ENCODE measurements around the gene HOXC10. TPM values are rescaled to one million over a fixed set of nuclear protein-coding genes. Genes with fewer than 3 reads are reported as not detected.

Gene HOXC10
- total RNA-seq, 1 donor from 2014 or later: not detected

DNA sequence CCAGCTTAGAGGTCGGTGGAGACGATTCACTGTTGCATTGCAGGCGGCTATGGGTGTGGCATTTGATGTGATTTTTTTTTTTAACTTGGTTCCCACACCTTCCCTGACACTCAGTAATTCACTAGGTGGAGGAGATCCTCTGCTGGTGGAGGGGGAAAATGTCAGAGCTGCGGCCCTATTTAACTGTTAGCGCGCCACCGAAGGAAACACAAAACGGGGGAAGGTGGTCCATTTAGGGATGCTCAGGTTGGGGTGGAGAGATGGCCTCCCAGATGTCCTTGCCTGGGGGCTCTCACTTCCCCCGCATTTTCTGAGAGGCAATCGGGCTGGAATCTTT lies 34.5 kb upstream of the HOXC10 start:
- intact Hi-C loops (cut with micrococcal nuclease): loop anchor here (5.0 kb wide), 1 partner anchor 37 kb away; the partner anchor contains the start of gene HOXC10

DNA sequence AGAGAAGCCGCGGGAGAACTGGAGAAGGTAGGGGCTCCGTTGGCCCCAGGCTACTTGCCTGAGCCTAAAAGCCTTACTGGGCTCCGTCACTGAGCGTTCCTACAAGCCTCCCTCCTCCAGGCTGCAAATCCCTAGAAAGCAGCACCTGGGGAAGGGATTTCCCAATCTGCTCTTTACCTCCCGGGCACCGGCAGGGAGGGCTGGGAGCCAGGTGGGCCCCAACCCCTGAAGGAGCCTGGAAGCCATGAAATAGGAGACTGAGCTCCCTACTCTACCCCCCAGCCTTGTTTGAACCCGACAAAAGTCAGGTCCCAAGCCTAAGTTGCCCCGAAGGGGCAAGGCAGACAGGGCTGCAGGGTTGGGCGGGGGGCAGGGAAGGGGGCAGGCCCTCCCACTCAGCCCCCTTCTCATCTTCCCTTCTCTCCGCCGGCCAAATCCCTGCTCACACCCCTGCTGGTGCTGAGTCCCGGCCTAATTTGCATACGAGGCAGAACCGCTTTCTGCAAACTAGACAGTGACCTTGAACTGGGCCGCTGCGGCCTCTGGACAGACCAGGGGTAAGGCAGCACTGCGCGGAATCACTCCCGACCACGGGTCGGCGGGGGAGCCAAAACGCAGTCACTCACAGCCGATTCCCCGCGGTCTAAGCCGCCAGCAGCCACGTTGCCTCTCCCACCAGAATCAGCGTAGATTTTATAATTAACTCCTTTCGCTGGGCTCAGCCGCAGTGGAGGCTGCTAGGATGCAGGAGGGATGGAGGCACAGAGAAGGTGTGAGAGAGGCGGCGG lies 34.0 kb upstream of the HOXC10 start:
- intact Hi-C loops (cut with micrococcal nuclease): loop anchor here (5.0 kb wide), 1 partner anchor 36 kb away; the partner anchor contains the start of gene HOXC10

DNA sequence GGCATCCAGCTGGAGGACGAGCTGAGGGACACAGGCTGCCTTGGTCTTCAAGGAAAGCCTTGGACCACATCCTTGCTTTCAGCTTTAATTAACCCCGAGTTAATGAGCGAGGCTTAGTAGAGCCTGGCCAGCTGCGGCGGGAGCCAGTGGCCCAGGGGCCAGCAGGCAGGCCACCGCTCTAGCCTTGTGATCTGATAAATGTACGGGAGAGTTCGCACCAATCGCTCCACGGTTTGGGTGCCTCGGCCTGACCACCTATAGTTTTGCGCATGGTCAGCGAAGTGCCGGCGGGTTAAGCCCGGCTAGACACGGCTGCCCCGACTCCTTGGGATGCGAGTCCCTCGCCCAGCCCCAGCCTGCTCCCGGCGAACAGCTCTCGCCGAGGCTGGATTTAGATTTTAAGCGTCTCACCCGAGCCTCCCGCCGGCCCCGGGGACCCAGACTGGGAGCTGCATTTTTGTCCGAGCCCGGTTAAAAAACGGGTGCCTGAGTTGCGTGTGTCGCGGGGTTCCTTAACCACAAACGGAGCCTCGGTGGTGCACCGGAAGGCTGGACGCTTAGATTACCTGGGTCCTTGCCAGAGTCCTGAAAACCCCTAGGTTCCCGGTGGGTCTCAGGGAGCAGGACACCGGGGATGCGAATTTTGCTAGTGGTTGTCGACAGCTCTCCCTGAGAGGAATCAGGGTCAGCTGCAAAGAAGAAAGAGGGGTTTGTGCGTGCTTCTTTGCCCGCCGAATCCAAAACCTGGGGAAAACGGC lies 33.2 kb upstream of the HOXC10 start:
- intact Hi-C loops (cut with micrococcal nuclease): loop anchor here (5.0 kb wide), 1 partner anchor 36 kb away; the partner anchor contains the start of gene HOXC10

DNA sequence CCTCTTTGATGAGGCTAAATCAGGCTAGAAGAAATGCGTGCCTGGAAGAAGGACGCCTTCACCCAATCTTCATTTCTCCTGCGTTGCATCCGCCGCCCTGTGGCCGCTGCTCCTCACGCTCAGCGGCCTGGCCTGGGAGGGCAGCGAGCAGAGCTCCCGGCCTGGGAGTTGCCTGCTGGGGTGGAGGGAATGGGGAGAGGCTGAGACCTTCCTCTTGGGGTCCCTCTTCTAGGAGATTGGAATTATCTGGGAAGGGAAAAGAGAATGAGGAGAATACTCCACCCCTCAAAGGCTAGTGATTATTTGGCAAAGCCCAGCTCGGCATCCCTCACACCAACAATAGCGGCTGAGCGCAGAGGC lies 32.6 kb upstream of the HOXC10 start:
- intact Hi-C loops (cut with micrococcal nuclease): loop anchor here (5.0 kb wide), 1 partner anchor 35 kb away; the partner anchor contains the start of gene HOXC10

DNA sequence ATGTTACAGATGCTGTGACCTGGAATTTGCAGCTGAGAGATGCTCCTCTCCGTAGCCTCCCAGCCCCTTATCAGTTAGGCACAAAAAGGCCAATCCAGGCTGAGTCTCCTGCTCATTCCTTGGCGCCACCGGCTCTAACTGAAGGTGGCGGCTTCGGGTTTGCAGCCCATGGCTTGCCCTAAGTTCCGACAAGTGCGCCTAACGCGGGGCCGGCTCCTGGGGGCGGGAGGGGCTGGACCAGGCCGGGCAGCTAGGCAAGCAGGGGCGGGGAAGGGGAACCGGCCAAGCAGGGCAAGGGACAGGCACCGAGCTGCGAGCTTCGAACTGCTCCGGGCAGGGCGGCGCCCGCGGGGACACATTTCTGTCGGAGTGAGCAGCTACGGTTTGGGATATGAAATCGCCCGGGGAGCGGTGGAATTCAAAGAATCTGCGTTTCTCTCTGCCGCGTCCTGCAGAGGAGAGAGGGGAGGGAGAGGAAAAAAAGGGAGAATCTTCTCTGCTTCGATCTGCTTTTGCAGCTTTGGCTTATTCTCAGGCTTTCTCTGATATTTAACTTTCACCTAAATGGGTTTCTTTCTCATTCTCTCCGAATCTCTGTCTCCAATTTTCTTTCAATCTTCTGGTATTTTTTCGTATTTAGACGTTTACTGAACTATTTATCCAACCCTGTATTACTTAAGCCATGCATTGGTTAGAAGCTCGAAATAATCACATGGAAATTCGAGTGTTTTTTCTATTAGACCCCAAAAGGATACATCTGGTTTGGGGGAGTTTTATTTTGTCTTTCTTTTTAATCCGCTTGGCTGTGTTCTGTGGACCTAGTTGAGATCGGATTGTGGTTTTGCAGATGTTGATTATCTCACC lies 31.8 kb upstream of the HOXC10 start:
- intact Hi-C loops (cut with micrococcal nuclease): loop anchor here (5.0 kb wide), 1 partner anchor 34 kb away; the partner anchor contains the start of gene HOXC10

DNA sequence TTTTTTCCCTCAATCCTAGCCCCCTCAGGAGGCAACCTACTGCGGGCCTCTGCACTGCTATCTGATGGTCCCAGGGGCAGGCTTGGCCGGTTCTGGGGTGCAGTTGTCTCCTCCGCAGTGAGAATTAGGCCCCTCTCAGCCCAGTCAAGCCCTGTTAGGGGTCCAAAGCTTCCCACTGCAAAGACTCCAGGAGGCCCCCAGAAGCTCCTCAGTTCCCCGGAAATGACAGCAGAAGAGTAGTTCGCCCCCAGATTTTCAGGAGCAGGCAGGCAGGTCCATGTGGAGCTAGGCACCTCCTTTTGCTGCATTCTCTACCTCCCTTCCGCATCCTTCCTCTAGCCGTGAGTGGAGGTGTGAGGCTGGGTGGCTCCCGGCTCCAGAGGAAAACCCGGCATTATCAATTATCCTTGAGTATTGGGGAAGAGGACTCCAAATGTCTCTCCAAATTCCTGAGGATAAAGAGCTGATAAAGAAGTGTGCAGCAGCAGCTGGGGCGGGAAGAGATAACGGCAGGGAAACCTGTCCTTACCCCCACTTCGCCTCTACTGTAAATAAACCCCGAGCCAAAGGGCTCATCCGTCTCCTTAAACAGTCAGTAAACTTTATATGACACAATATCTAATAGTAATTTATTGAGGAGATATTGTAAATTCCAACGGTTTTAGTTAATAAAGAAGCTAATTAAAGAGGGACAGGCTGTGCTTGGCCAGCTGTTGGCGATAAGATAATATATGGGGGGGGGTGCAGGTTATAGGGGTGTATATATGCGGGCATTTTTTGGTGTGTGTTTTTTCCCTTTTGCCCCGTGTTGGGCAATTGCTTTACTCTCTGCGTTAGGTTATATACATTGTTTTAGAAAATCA lies 30.9 kb upstream of the HOXC10 start:
- intact Hi-C loops (cut with micrococcal nuclease): loop anchor here (2.0 to 5.0 kb wide), 2 partner anchors 23 to 33 kb away; partner anchors contain the start of gene HOXC10

DNA sequence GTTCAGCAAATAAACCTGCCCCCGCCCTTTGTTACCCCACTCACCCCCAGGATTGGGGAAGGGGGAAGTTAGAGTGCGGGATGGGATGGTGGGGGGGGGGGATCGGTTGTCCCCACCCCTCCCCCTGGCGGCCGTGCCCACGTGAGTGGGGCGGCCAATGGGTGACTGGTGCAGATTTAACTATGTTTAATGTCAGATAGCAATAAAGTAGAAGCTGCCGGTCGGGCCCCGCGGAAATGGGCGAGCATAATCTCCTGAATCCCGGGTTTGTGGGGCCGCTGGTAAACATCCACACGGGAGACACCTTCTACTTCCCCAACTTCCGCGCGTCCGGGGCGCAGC lies 30.3 kb upstream of the HOXC10 start, which contains the start of gene HOXC12:
HOXC12 (plus strand) TSS at position 210 of the 342 bp plus-strand sequence; CDS start at position 237, 27 bp downstream.
- intact Hi-C loops (cut with micrococcal nuclease): loop anchor here (2.0 to 5.0 kb wide), 2 partner anchors 24 to 33 kb away; partner anchors contain the start of gene HOXC10

DNA sequence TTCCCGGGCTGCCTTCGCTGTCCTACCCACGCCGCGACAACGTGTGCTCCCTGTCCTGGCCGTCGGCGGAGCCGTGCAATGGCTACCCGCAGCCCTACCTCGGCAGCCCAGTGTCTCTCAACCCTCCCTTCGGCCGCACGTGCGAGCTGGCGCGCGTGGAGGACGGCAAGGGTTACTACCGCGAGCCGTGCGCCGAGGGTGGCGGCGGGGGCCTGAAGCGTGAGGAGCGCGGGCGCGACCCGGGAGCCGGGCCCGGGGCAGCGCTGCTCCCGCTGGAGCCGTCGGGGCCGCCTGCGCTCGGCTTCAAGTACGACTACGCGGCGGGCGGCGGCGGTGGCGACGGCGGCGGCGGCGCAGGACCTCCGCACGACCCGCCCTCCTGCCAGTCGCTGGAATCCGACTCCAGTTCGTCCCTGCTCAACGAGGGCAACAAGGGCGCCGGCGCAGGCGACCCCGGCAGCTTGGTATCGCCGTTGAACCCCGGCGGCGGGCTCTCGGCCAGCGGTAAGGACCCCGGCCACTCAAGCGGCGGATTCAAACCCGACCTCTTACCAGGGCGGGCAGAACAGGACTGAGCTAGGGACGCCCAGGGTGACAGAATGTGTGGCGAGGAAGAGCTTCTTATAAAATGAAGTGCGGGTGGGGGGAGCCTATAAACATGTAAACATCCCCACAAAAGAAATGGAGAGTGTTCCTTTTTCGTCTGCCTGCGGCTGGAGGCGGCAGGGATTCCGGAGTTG lies 29.7 kb upstream of the HOXC10 start:
- intact Hi-C loops (cut with micrococcal nuclease): loop anchor here (2.0 kb wide), 1 partner anchor 24 kb away; no protein-coding TSS in a partner anchor

DNA sequence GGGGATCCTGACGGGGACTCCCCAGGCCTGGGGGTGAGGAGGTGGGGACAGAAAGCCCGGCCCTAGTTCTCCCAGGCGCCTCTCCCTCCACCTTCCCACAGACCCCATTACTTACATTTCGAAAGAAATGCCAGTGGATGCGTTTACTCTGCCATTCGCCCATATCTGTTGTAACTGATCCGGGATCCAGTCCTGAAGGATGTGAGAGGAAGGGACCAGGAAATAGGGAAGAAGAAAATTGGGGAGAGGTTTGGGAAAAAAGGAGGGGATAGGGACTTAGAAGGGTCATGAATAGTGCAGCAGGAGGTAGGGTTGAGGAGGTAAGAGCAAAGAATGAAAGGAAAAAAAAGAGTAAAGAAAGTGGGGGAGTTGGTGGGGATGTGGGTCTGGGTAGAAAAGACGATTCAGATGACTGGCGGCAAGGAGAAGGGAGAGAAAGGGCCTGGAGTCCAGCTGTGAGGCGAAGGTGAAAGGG lies 29.1 kb upstream of the HOXC10 start:
- intact Hi-C loops (cut with micrococcal nuclease): loop anchor here (2.0 kb wide), 1 partner anchor 25 kb away; no protein-coding TSS in a partner anchor

DNA sequence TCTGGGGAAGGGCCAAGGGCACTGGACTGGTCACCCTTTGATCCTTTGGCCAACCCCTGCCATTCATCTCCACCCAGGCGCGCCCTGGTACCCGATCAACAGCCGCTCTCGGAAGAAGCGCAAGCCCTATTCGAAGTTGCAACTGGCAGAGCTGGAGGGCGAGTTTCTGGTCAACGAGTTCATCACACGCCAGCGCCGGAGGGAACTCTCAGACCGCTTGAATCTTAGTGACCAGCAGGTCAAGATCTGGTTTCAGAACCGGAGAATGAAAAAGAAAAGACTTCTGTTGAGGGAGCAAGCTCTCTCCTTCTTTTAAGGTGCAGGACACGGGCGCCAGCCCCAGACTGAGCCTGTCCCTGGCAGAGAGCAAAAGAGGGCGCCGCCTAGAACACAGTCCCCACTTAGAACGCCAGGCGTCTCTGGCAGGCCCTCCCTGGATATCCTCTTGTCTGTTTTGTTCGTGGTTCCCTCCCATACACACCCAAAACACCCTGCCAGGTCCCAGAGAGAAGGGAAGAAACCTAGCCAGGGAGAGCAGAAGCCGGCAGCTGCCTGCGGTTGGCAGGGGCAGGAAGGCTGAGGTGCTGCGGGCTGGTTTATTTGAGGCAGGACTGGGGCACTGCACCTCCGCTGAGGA lies 28.6 kb upstream of the HOXC10 start:
- intact Hi-C loops (cut with micrococcal nuclease): no loop called here

DNA sequence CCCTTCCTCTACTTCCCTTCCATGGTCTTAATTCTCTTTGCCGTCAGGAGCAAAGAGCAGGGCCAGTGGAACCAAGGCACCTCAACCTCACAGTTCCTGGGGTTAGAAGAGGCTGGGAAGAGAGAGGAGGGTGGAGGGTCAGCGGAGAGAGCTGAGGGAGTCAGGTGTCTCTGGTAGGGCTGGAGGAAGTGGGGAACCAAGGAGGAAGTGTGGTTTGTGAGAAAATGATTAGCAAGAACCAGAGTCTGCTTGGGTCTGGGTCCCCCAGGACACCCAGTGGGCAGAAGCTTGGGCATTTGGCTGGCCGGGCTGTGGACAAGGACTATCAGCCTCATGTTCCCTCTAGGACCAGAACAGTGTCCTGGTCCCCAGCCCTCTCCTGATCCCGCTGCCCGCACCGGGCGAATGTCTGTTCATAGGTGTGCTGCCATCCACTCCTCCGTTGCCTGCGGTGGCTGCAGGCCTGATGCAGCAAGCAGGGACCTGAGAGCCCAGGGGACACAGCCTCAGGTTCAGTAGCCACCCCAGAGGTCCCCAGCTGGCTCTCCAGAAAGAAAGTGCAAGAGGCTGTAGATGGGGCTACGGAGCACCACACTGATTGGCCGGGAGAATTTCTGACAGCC lies 27.9 kb upstream of the HOXC10 start:
- intact Hi-C loops (cut with micrococcal nuclease): no loop called here

DNA sequence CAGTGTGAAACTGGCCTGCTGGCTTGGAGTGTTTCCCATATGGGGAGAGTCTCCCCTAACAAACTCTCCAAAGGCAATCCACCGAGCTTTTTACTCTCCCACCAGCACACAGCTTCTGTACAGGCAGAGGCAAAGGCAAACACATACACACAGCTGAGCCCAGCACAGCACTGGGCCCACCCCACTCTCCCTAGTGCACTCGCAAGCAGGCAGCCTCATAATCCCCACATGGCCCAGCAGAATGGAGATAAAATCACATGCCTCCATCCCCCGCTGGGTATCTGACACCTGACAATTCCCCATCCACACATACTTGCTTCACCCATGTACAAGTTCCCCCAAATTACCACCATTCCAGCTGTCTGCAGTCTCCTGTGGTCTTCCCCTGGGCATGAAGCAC lies 26.8 kb upstream of the HOXC10 start:
- intact Hi-C loops (cut with micrococcal nuclease): no loop called here

DNA sequence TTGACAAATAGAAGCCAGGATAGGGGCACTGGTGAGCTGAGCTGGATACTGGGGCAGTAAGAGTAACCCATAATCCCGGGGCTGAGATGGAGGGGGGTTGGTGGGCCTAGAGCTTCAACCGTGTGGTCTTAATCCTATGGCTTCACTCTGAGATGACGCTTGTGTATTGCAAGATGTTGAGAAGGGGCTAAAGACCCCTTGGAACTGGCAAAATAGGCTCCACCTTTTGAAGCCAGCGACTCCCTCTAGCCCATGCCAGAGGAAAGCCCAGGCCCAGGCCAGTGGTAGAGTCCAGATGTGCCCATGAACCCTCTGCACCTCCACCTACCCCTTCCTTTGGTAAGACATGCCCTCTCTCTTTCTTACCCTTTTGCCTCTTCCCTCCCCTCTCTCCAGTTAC lies 25.6 kb upstream of the HOXC10 start:
- intact Hi-C loops (cut with micrococcal nuclease): no loop called here

DNA sequence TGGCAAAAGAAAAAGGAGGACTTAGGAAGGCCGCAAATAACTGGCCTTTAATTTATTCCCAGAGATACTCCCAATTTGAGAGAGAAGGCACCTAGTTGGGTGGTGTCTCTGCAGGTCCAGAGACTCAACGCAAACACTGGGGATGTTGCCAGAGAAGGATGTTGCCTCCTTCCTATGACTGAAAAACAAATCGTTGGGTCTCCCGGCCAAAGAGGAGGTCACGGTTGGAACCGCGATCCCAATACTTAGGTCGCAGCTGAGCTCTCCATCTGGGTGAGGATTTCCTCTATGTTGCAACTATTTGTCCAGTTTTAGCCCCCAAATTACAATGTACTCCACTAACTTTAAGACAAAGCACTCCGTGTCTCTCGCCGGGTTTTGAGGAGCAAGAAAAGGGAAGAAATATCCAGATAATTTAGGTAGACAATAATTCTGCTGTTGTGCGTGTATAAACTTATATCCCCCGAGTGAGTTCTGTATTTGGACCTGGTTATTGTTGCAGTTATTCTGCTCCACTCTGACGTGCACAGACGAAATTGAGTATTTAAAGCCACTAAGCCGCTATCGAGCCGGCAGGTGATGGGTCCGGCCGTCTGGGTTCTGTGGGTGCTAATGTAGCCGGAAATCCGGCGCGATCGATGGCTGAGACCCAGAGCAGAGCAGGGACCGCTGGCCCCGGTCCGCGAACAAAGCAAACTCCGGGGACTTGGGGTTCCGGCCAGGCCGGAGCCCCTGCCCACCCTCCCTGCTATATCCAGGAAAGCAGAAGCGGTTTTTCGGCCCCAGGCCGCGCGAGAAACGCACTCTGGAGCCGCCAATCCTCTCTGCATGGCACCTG lies 24.5 kb upstream of the HOXC10 start:
- intact Hi-C loops (cut with micrococcal nuclease): loop anchor here (5.0 kb wide), 2 partner anchors 37 to 92 kb away; partner anchors contain the start of gene HOXC4

DNA sequence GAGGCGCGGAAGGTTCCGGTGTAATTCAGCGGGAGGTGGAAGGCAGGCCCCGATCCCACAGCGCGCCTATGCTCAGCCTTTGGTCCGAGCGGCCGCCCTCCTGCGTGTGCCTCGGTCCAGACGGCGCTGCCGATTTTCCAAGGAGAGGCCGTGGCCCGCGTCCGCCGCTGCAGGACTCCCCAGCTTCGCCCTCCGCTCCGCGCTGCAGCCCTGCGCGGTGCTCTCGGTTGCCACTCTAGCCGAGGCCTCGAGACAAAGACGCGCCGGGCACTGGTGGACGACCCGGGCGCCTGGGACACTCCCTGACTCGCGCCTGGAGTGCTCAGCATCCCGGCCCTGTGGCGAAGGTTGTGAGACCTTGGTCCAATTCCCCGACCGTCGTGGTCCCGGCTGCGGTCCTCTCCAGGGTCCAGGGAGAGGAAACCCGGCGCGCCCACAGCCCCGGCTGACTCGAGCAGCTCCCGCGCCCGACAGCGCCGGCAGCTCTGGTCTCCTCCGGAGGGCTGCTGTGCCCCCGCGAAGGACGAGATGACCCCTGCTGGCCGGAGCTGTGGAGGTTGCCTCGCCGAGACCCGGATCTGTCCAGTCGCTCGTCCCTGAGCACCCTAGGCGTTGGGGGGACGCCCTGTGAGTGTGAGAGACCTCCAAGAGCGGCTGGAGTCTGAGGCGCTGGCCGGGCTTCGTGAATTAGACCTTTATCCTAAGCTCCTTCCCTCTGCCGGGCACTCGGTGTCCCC lies 23.8 kb upstream of the HOXC10 start:
- intact Hi-C loops (cut with micrococcal nuclease): loop anchor here (5.0 kb wide), 2 partner anchors 36 to 91 kb away; partner anchors contain the start of gene HOXC4

DNA sequence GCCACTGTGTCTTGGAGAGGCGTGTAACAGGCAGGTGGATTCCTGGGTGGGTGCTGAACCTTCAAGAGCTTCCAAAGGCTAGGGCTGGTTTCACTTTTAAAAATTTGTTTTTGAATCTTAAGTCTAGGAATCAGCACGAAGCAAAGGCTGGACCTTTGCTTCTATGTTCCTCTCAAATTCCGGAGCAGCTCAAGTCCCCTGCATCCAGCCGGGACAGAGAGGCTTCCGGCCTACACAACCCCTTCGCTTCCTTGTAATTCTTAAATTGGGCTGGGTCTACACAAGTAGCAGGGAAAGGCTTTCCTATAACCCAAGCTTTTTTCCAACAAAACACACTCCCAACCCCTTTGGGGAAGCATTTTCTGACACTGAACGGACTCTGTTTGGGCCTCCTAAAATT lies 21.9 kb upstream of the HOXC10 start:
- intact Hi-C loops (cut with micrococcal nuclease): loop anchor here (2.0 to 5.0 kb wide), 3 partner anchors 14 to 89 kb away; partner anchors contain the start of gene HOXC4
